Measurements from ENCODE around the gene CCNYL1.

Gene CCNYL1

DNA sequence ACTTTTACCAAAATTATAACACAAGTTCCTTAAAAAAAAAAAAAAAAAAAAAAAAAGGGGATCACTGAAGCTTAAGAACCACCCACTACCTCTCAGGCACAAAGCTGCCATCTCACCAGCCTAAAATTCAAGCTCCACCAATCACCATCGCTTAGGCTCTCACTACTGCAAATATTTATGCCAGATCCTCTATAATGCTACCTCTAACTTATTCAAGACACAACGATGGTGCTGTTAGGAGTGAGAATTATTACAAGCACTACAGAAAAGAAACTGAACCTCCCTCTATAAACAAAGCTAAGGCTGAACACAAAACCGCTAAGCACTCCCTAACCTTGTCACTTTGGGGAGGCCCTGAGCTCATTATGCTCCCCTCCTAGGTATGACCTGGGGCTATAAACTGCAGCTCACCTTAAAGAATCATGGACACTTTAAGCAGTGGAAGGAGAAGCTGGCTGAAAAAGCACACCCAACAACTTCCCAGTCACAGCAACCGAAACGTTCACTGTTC, 54.7 kb downstream of the CCNYL1 start:
- H3K4me3 ChIP-seq (replicated peaks; ENCODE audit: low read depth, low read length), result no peak overlapping the region
- DNase-seq (ENCODE audit: low read depth), result no peak
- no peak for TF ChIP-seq CTCF (IDR thresholded peaks at IDR 0.05; ENCODE audit: low read length, missing control alignments)

DNA sequence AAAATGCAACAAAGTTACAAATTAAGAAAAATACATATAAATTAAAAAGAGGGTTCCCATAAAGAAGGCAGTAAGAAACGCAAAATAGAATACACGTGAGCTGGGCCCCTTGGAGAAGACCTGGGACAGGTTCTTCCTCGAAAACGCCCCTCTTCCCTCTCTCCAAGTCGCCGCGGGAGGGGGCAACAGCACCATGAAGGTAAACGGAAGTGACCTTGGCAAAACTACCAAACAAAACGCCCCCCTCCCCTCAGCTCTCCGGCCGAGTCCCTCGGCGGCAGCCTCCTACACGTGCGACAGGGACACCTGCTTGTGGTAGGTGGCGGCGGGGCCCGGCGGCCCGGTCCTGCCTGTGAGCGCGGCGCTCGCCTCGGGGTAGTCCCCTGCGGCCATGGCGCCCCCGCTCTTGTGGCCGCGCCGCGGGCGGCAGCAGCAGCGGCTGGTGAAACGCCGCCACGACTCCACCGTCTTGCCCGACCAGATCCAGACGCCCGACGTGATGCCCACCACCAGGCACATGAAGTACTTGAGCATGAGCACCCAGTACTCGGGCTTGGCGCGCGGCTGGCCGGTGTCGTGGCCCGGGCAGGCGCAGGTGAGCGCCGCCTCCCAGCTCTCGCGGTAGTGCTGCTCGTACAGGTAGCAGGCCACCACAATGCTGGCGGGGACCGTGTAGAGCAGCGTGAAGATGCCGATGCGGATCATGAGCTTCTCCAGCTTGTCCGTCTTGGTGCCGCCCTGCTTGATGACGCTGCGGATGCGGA, 55.4 kb downstream of the CCNYL1 start:
- DNase-seq (ENCODE audit: low read depth), result no peak
- no peak for TF ChIP-seq CTCF (IDR thresholded peaks at IDR 0.05; ENCODE audit: low read length, missing control alignments)
- no peak overlapping the region for H3K4me3 ChIP-seq (replicated peaks; ENCODE audit: low read depth, low read length)

GRCh38 chr2:207767461-207768167, 56.2 kb downstream of the CCNYL1 start:
- H3K4me3 ChIP-seq (replicated peaks; ENCODE audit: low read depth, low read length), result peak overlapping the region; percentile 66
- TF ChIP-seq CTCF (IDR thresholded peaks at IDR 0.05; ENCODE audit: low read length, missing control alignments), result peak; percentile 37
- DNase-seq (ENCODE audit: low read depth), result no peak

- H3K4me3 ChIP-seq (replicated peaks; ENCODE audit: low read depth, low read length), result peak overlapping the region; percentile 66
- peak; percentile 40 for DNase-seq (ENCODE audit: low read depth)
- TF ChIP-seq CTCF (IDR thresholded peaks at IDR 0.05; ENCODE audit: low read length, missing control alignments), result no peak
These were observed 56.9 kb downstream of the CCNYL1 start for GRCh38 chr2:207768168-207768865.

DNA sequence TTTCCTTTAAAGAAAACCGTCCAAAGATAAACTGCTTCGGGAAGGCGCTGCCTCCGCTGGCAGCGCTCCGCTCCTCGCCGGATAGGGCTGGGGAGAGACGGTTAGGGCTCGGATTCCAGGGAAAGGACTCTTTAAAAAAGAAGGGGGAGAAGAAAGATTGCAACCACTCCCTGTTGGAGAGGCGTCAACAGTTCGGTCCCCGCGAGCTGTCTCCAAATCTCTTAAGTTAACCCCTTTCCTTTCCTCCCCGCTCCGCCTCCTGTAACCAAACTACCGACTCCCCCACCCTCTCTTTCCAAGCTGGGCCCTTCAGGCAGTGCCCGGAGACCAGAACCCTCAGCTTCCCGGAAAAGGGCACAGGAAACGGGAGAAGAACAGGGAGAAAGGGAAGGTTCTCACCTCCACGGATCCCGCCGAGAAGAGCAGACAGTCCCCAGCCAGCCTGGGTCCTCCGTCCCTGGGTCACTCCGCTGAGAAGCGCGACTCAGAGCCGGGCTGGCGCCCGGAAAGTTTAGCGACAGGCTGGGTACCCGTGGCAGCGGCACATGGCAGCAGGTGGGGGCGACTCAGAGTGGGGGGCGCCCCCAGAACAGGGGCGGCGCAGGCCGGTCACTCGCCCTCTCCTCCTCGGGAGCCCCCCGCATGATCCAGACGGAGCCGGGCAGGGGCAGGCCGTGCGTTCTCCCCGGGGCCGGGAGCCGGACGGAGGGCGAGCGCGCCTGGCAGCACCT, 57.6 kb downstream of the CCNYL1 start:
- DNase-seq (ENCODE audit: low read depth), result no peak
- H3K4me3 ChIP-seq (replicated peaks; ENCODE audit: low read depth, low read length), result peak overlapping the region; percentile 66
- TF ChIP-seq CTCF (IDR thresholded peaks at IDR 0.05; ENCODE audit: low read length, missing control alignments), result no peak

DNA sequence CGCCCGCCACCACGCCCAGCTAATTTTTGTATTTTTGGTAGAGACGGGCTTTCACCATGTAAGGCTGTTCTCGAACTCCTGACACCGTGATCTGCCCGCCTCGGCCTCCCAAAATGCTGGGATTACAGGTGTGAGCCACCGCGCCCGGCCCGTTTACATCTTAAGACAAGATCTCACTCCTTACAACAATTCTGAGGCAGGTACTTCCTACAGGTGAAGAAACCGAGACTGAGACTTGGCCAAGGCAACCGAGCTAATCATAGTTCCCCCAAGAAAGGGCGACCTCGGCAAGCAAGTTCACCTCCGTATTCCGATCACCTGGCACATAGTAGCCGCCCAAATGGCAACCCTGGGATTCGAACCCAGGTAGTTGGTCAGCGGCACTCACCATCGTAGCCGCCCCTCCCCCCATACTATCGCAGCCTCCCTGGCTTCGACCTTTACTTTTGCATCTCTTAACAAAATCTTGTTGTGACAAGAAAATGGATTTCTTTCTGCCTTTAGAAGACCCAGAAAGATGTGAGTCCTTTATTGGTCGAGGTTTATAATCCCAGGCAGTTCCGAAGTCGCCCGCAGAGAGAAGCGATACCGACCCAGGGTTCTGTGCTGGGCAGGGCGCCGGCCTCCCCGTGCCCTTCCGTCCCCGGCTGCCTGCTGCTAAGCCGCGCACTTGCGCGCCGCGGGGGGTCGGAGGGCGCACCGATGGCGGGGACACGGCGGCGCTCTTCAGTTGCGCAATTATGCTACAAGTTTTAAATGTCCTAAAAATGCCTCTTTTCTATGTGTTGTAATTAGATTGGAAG, 59.4 kb downstream of the CCNYL1 start:
- TF ChIP-seq CTCF (IDR thresholded peaks at IDR 0.05; ENCODE audit: low read length, missing control alignments), result no peak
- peak overlapping the region; percentile 66 for H3K4me3 ChIP-seq (replicated peaks; ENCODE audit: low read depth, low read length)
- DNase-seq (ENCODE audit: low read depth), result no peak
